ENCODE data around the gene USP7.
"Not testable (repeated sequence)": the region's sequence is repeated elsewhere in the genome, so short reads cannot be mapped to it uniquely, and the experiment has no call there.

The USP7 gene

GRCh38 chr16:8972843-8973586, 9.3 kb upstream of the USP7 start:
- no peak for DNase-seq

DNA sequence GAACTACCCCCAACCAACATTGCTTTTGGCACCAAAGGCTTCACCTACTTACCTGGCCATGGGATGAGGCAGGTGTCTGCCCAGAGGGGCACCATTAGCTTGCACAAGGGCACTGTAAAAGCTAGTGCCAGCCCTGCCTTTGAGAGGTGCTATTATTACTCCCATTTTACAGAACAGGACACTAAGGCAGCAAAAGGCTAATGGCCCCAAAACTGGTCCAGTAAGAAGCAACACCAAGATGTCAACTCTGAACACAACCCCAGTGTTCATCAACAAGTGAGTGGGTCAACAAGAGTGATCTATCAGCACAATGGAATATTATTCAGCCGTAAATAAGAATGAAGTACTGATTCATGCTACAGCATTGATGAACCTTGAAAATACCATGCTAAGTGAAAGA, 7.7 kb upstream of the USP7 start:
- DNase-seq, result no peak

DNA sequence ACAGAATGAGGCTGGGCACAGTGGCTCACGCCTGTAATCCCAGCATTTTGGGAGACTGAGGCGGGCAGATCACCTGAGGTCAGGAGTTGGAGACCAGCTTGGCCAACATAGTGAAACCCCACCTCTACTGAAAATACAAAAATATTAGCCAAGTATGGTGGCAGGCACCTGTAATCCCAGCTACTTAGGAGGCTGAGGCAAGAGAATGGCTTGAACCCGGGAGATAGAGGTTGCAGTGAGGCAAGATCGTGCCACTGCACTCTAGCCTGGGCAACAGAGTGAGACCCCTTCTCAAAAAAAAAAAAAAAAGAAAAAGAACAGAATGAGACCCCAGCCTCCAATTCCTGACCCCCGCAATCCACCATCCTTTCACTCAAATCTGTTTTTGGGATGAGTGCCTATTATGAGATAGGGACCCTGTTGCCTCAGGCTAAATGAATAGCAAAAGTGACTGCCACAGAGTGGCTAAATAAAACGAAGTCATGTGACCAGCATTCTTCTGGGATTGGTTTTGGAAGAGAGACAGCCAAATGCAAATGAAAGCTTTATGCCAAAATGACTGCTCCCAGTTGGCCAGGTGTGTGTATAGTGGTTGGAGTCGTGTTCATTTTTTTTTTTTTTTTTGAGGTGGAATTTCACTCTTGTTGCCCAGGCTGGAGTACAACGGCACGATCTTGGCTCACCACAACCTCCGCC, 5.6 kb upstream of the USP7 start:
- not testable (repeated sequence) for DNase-seq

- DNase-seq, result not testable (repeated sequence)
Observed at GRCh38 chr16:8968054-8968453, 4.3 kb upstream of the USP7 start.

GRCh38 chr16:8967132-8967821, 3.6 kb upstream of the USP7 start:
- DNase-seq, result no peak

GRCh38 chr16:8966817-8967131, 3.1 kb upstream of the USP7 start:
- no peak for DNase-seq

DNA sequence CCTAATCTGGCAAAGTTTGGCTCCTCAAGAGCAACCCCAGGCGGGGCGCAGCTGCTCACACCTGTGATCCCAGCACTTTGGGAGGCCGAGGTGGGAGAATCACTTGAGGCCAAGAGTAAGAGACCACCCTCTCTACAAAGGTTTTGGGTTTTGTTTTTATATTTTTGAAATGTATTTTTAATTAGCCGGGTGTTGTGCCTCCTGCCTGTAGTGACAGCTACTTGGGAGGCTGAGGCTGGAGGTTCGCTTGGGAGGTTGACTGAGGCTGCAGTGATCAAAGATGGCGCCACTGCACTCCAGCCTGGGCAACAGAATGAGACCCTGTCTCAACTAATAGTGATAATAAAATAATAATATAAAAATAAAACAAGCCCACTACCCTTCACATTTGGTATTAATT, 756 bp upstream of the USP7 start:
- DNase-seq, result no peak

- DNase-seq, result no peak
Observed at GRCh38 chr16:8963010-8963820, 491 bp downstream of the USP7 start.

GRCh38 chr16:8962393-8963009, 1.2 kb downstream of the USP7 start:
- DNase-seq, result no peak

DNA sequence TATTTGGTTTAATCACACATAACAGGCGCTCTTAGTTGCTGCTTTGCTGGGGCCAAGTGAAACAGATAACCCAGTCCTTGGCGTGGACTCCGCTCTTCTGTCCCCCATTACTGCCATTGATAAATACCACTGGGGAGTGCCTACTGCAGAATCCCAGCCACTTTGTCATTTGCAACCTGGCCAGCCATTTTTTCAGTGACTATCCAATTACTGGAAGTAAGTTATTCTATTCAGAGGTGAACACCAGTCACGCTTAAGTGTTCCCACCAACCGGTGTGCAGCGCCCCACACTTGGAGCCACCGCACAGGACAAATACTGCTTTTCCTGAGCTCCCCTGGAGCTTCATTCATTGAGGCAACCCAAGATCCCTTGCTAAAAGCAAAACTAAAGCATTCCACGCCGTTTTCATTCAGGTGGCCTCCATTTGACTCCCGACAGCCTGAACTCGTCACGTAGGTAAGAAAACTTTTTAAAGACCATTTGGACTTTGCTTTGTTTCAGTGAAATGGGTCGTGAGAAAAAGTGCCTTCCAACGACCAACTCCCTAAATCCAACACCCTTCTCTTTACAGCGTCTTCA, 1.8 kb downstream of the USP7 start:
- no peak for DNase-seq

DNA sequence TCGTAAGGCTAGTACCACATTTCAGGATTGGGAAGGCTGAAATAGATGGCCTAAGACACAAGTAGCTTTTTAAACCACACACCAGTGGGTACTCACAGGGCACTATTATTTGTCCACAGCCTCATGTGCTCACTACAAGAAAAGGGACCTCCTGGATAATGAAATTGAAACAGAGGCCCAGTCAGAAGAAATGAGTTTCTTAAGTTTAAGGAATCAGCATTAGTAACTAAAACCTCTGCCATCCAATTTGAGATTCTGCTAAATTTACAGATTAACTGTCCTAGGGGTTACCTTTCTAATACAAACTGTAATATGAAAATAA, 3.0 kb downstream of the USP7 start:
- no peak for DNase-seq

DNA sequence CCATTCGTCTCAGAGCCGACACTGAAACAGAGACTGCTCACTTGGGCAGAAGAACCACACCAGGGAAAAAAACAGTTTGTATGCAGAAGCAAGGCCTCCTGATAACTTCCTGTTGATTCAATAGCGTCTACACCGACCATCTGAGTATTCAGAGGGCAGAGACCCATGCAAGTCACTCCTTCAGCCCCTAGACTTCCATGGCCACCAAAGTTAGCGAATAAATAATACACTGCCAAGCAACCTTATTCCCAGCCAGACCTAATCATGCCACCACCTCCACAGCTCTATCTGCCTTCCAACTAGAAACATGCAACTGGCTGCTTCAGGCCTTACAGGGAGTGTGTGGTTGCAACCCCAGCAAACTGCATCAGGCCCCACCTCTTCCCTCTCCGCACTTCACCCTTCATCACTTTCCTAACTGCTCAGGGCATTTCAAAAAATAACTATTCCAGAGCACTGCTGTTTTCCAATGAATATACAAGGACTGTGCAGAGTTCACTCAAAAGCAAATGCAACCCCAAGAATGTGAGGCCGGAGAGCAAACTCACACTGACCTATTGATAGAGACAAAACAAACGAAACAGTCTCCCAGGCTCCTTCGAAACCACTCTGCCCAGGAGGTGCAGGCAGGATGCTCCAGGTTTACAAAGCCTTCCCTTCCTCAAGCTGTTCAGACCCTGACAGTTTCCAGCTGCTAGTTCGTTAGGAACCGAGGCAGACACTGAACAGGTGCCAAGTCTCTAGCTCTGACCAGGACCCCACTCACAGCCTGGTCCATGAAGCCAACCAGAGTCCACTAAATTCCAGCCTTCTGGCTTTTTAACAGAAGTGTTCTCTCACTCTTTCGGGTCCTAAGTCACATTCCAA, 3.6 kb downstream of the USP7 start:
- no peak for DNase-seq

GRCh38 chr16:8958344-8959167, 5.2 kb downstream of the USP7 start:
- no peak for DNase-seq

- no peak for DNase-seq
Observed at GRCh38 chr16:8957509-8958157, 6.1 kb downstream of the USP7 start.

GRCh38 chr16:8957063-8957397, 6.7 kb downstream of the USP7 start:
- DNase-seq, result no peak

- no peak for DNase-seq
Observed at GRCh38 chr16:8956265-8957062, 7.2 kb downstream of the USP7 start.

- DNase-seq, result no peak
Observed at GRCh38 chr16:8955828-8956227, 7.9 kb downstream of the USP7 start.

- no peak for DNase-seq
Observed at GRCh38 chr16:8953064-8953463, 10.6 kb downstream of the USP7 start.

DNA sequence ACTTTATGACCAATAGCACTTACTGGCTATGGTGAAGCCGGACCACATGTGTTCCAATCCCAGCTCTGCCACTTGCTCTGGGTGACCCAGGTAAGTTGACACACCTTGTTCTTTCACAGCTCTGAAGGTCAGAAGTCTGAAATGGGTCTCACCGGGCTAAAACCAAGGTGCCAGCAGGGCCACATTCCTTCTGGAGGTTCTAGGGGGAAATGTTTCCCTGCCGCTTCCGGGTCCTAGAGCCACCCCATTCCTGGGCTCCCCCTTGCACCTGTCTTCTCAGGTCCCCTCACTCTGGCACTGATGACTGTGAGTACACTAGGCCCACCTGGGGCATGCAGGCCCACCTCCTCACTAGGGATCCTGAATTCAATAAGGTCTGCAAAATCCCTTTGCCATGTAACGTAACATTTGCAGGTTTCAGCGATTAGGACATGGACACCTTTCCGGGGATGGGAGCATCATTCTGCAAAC, 11.4 kb downstream of the USP7 start:
- no peak for DNase-seq
